H1 (cell line): ENCODE measurements around the gene ZNF646. TPM values are rescaled to one million over a fixed set of nuclear protein-coding genes. Genes with fewer than 3 reads are reported as not detected.

Source experiments
- CTCF ChIP-seq, 3 experiments: IDR thresholded peaks; 1 replicate in 2 of 3; 2 replicates in 1 of 3; pipeline versions ENCODE4 v1.5.1 to v1.6.1; 2011; ENCODE audit warnings: low read length in 3 of 3, mild to moderate bottlenecking in 3 of 3, inconsistent platforms in 2 of 3, low read depth in 1 of 3, moderate library complexity in 1 of 3; ENCODE audit not compliant: insufficient read depth in 1 of 3; ENCODE audit errors: control extremely low read depth in 1 of 3
- EZH2 ChIP-seq: fragments of 200-600 bp; sonication (generic); IDR thresholded peaks from 2 replicates; pipeline ENCODE4 v1.7.1; 2012; ENCODE audit warnings: low read depth, mild to moderate bottlenecking, moderate library complexity, low read length, inconsistent platforms; ENCODE audit not compliant: severe bottlenecking
- JUN ChIP-seq: IDR thresholded peaks from 2 replicates; pipeline ENCODE4 v1.6.1; 2011; ENCODE audit warnings: low read depth, mild to moderate bottlenecking, improper control_type of control experiment, low read length
- polyA plus RNA-seq, 7 experiments: library from polyadenylated mRNA; depleted of rRNA in 3 of 7; stranded (reverse) in 5 of 7; unstranded in 2 of 7; fragments of >200 nt in 5 of 7; fragments of 200-250 nt in 2 of 7; gene quantifications; 1 replicate in 5 of 7; 2 replicates in 1 of 7; 4 replicates in 1 of 7; pipeline versions ENCODE4 v1.2.1 to v1.2.3, GENCODE V29; 2011 to 2013; ENCODE audit warnings: missing spikeins in 2 of 7, mixed read lengths in 2 of 7
- total RNA-seq: library from RNA; stranded (reverse); fragmentation: NEBNext Ultra II Directional; extraction: Animal tissue kit (Norgen Biotek cat#: 25700); gene quantifications from 2 replicates; pipeline ENCODE4 v1.2.1, GENCODE V29; 2021

Gene ZNF646
- total and polyA plus RNA-seq, 2 of the 8 experiments (the other 6 are each of a cell fraction or from before 2014, with no cell fraction given) = 6.5 to 25.0 TPM

GRCh38 chr16:31085873-31086628 lies 11.8 kb downstream of the ZNF646 start (continued):
- TF ChIP-seq CTCF (IDR thresholded peaks at IDR 0.05; ENCODE audit: control extremely low read depth in 1 of 3, insufficient read depth in 1 of 3, low read depth in 1 of 3, low read length in 3 of 3) = no peak
- TF ChIP-seq JUN = no peak
- no peak for TF ChIP-seq EZH2
